ENCODE results near the gene ATG2B. TPM values are rescaled to one million over a fixed set of nuclear protein-coding genes. Genes with fewer than 3 reads are reported as not detected.
A peak's percentile ranks its signal among the peaks of the same experiment; 100 is the strongest.

Gene ATG2B
- total RNA-seq, 1 donor from 2014 or later = 10.0 TPM

GRCh38 chr14:96303981-96304380 lies 59.2 kb downstream of the ATG2B start:
- H3K9me3 ChIP-seq (replicated peaks) = no peaks in the 10 kb centered on the region
- intact Hi-C loops (cut with micrococcal nuclease) = no loop called here
- TF ChIP-seq CTCF (IDR thresholded peaks at IDR 0.05; ENCODE audit: borderline replicate concordance) = no peak
- no peaks in the 10 kb centered on the region for H3K27me3 ChIP-seq (ENCODE audit: low read depth)
- DNase-seq = no peak
- H3K27ac ChIP-seq (replicated peaks) = no peak overlapping the region
- H3K4me3 ChIP-seq = no peak overlapping the region
- peaks cover 90% of the 10 kb centered on the region for H3K36me3 ChIP-seq
- no peaks in the 10 kb centered on the region for H3K4me1 ChIP-seq

- no peak overlapping the region for H3K27ac ChIP-seq (replicated peaks)
- intact Hi-C loops (cut with micrococcal nuclease) = loop anchor here (10.0 kb wide), 1 partner anchor 125 kb away; no protein-coding TSS in a partner anchor
- H3K36me3 ChIP-seq = peaks cover 57% of the 10 kb centered on the region
- no peak for DNase-seq
- no peaks in the 10 kb centered on the region for H3K9me3 ChIP-seq (replicated peaks)
- H3K4me1 ChIP-seq = no peaks in the 10 kb centered on the region
- H3K4me3 ChIP-seq = no peak overlapping the region
- TF ChIP-seq CTCF (IDR thresholded peaks at IDR 0.05; ENCODE audit: borderline replicate concordance) = no peak
- no peaks in the 10 kb centered on the region for H3K27me3 ChIP-seq (ENCODE audit: low read depth)
Observed at GRCh38 chr14:96299441-96299840, 63.7 kb downstream of the ATG2B start.

- no peaks in the 10 kb centered on the region for H3K4me1 ChIP-seq
- H3K4me3 ChIP-seq = no peak overlapping the region
- intact Hi-C loops (cut with micrococcal nuclease) = loop anchor here (10.0 kb wide), 1 partner anchor 127 kb away; no protein-coding TSS in a partner anchor
- H3K27ac ChIP-seq (replicated peaks) = no peak overlapping the region
- DNase-seq = no peak
- peaks cover 57% of the 10 kb centered on the region for H3K36me3 ChIP-seq
- no peaks in the 10 kb centered on the region for H3K27me3 ChIP-seq (ENCODE audit: low read depth)
- no peak for TF ChIP-seq CTCF (IDR thresholded peaks at IDR 0.05; ENCODE audit: borderline replicate concordance)
- H3K9me3 ChIP-seq (replicated peaks) = no peaks in the 10 kb centered on the region
Observed at GRCh38 chr14:96297997-96298515, 65.1 kb downstream of the ATG2B start.

- peaks cover 50% of the 10 kb centered on the region for H3K36me3 ChIP-seq
- H3K4me3 ChIP-seq = no peak overlapping the region
- H3K27ac ChIP-seq (replicated peaks) = no peak overlapping the region
- H3K27me3 ChIP-seq (ENCODE audit: low read depth) = no peaks in the 10 kb centered on the region
- intact Hi-C loops (cut with micrococcal nuclease) = loop anchor here (10.0 kb wide), 1 partner anchor 128 kb away; no protein-coding TSS in a partner anchor
- H3K9me3 ChIP-seq (replicated peaks) = no peaks in the 10 kb centered on the region
- TF ChIP-seq CTCF (IDR thresholded peaks at IDR 0.05; ENCODE audit: borderline replicate concordance) = peak; percentile 56
- no peak for DNase-seq
- no peaks in the 10 kb centered on the region for H3K4me1 ChIP-seq
Observed at GRCh38 chr14:96297000-96297399, 66.1 kb downstream of the ATG2B start.

GRCh38 chr14:96294246-96294645 lies 68.9 kb downstream of the ATG2B start:
- Histone ChIP-seq H3K4me3 (no peak overlapping the region), H3K36me3 (peaks cover 42% of the 10 kb centered on the region), H3K27ac (replicated peaks) (no peak overlapping the region), H3K27me3 (ENCODE audit: low read depth) (no peaks in the 10 kb centered on the region), H3K4me1 (no peaks in the 10 kb centered on the region), H3K9me3 (replicated peaks) (no peaks in the 10 kb centered on the region)
- no peak for TF ChIP-seq CTCF (IDR thresholded peaks at IDR 0.05; ENCODE audit: borderline replicate concordance)
- intact Hi-C loops (cut with micrococcal nuclease) = loop anchor here (10.0 kb wide), 1 partner anchor 131 kb away; no protein-coding TSS in a partner anchor
- no peak for DNase-seq

Measured in left ventricle myocardium inferior (tissue), 1 donor.